OCI-LY3 (cell line): ENCODE data around the gene DCUN1D3.

ENCODE experiments used
- CTCF ChIP-seq: fragments of 200-600, 300-600 bp; sonication (generic); IDR thresholded peaks from 2 replicates; pipeline ENCODE4 v1.5.1; 2014; ENCODE audit warnings: antibody characterized with exemption, low read length, low read depth
- EZH2phosphoT487 ChIP-seq: fragments of 200-600 bp; shearing (Covaris generic); IDR thresholded peaks from 2 replicates; pipeline ENCODE4 v1.6.1; 2018; ENCODE audit warnings: antibody characterized with exemption, mixed run types, low read depth

- TF ChIP-seq CTCF (no peak), EZH2phosphoT487 (no peak)
These were observed 31.0 kb upstream of the DCUN1D3 start for GRCh38 chr16:20931066-20931600.
